LNCAP (cell line): ENCODE measurements around the gene FGF4.

Experiments used
- CTCF ChIP-seq: fragments of 450-650 bp; IDR thresholded peaks from 2 replicates; pipeline ENCODE4 v1.5.1; 2017; ENCODE audit warnings: mild to moderate bottlenecking

The FGF4 gene

GRCh38 chr11:69765498-69765995, 9.6 kb downstream of the FGF4 start:
- no peak for TF ChIP-seq CTCF

DNA sequence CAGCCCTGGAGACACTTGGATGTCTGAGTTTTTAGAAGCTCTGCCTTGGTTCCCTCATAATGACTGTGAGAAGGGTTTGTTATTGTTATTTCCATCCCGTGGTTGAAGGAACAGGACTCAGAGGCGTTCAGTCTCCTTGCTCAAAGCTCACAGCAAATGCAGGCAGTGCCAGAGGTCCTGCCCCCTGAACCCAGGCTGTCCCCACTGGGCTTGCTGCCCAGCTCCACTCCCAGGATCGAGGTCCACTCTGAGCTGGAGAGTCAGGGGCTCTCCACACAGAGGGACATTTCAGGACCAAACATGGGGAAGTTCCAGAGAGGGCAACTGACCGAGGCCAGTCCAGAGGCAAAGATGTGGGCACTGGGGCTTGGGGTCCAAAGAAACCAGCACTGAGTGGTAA, 14.8 kb downstream of the FGF4 start:
- no peak for TF ChIP-seq CTCF

- TF ChIP-seq CTCF = no peak
Measured at GRCh38 chr11:69752890-69753289, 22.3 kb downstream of the FGF4 start.

DNA sequence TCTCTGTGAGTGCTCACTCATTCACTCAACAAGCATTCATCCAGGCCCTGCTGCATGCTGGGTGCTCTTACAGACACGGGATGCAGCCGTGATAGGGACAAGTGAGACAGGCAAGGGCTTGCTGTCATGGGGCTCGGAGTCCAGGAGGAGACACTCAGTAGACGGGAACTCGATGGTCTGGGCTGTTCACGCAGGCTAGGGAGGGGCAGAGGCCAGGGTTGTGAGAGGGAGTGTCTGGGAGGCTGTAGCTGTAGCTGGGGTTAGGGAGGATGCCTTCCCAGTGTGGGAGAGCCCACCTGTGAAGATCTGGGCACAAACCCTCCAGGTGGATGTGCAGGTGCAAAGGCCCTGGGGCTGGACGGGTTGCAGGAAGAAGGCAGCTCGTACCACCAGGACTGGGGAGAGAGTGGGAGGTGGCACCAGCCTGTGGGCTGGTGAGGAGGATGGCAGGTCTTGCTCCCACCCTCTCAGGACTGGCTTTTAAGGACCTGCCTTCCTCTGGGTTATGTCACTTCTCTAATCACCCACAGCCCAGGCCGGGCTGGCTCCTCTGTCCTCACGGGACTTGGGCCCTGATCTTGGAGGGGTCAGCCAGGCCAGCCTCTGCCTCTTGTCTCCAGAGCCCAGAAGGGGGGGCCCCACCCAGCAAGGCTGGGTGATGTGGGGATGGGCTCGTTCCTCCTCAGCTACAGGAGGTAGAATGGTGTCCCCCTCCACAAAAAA, 24.1 kb downstream of the FGF4 start:
- no peak for TF ChIP-seq CTCF

DNA sequence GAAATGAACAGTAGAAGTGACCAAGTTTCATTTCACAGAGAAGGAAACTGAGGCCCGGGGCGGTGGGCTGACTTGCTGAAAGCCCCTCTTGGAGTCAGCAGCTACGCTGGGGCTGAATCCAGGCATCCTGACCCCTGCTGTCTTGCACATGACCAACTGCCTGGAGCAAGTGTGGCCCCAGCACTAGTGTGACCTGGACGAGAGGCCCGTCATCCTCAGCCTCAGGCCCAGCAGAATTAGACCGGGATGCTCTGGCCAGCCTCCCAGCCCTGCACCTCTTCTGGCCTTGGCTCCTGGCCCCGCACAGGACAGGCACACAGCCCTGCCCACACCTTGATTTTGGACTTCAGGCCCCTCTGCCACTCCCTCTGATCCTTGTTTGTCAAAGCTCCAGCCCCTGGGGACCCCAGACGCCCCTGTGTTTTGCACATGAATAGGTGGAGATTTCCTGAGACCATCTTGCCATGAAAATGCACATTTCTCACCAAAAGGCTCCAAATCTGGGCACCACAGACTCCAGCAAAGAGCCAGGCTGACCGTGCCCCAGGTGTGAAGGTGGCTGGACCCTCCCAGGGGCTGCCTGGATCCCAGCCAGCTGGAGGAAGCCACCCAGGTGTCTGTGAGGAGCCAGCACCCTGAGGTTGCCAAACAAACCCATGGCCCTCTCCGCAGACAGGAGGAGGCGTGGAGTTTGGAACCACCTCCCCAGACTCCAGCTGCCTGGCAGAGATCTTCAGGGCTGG, 24.9 kb downstream of the FGF4 start:
- no peak for TF ChIP-seq CTCF

DNA sequence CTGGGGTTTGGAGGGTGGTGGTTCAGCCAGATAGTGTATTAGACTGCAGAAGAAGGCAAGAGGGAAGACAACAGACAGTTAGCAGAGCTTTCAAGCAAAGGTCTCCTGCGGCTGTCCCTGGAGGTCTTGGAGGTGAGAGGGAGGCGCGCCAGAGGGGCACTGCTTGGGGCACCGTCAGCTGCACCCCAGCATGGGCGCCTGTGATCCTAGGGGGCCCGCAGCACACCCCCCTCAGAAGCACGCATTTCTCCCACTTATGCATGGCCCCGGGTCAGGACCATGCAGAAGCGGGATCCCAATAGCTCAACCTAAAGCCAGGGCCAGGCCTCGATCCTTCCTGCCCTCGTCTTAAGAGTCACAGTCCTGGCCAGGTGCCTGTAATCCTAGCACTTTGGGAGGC, 26.5 kb downstream of the FGF4 start:
- no peak for TF ChIP-seq CTCF

DNA sequence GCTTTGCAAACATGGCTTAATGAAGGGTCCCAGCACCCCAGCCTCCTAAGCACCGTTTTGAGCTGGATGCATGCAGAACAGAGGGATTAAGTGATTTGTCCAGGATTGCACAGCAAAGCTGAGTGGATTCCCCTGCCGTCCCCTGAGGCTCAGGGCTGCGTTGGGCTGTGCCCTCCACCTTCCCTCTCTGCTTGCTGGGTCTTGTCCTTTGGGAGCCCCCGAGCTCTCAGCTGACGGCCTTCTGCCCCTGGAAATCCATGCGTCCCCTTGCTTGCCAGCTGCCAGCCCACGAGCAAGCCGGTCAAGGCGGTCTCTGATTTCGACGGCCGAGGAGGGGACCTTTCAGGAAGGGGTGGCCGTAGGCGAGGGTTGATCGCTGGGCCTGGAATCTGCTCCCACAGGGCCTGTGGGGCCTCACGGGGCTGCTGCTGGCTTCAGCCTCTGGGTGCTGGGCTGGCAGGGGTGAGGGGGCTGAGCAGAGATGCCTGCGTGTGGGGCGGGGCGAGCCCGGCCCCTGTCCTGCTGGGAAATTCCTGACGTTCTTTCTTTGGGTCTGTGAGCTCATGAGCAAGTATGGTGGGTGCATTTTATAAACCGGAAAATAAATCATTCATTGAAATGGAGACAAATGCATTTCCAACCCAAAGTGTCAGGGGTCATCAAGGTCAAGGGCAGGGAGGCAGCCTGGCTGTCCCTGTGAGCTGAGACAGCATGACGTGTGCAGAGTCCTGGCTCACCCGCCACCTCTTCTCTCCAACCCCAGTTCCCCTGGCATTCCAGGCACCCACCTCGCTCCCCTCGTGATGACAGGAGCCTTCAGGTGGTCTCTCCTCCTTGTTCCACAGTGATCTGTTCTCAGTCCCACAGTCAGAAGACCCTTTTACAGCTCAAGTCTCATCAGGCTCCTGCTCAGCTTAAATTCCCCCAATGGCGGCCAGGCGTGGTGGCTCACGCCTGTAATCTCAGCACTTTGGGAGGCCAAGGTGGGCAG, 28.1 kb downstream of the FGF4 start:
- no peak for TF ChIP-seq CTCF
